GM23248 (cell line): ENCODE measurements around the gene MAPK8IP2. TPM values are rescaled to one million over a fixed set of nuclear protein-coding genes. Genes with fewer than 3 reads are reported as not detected.

Source experiments
- DNase-seq: peaks from one replicate; pipeline ENCODE4 v3.0.0-alpha.2; 2015
- H2AFZ ChIP-seq: fragments of 200-600 bp; sonication (generic); 2 replicates; pipeline ENCODE4 v1.6.1; 2016; ENCODE audit warnings: antibody characterized with exemption
- H3F3A ChIP-seq: fragments of 200-600 bp; sonication (generic); 2 replicates; pipeline ENCODE4 v1.6.1; 2016; ENCODE audit warnings: mild to moderate bottlenecking, antibody characterized with exemption, mixed run types; ENCODE audit not compliant: insufficient read depth
- H3K27ac ChIP-seq: fragments of 200-600 bp; sonication (generic); 2 replicates; pipeline ENCODE4 v1.5.1; 2016; ENCODE audit warnings: mild to moderate bottlenecking
- H3K27me3 ChIP-seq: fragments of 200-600 bp; sonication (generic); replicated peaks from 2 replicates; pipeline ENCODE4 v1.6.1; 2016; ENCODE audit warnings: mild to moderate bottlenecking; ENCODE audit not compliant: insufficient read depth
- H3K36me3 ChIP-seq: fragments of 200-600 bp; sonication (generic); 2 replicates; pipeline ENCODE4 v1.6.1; 2016; ENCODE audit warnings: low read depth, mild to moderate bottlenecking
- H3K4me1 ChIP-seq: fragments of 200-600 bp; sonication (generic); 2 replicates; pipeline ENCODE4 v1.6.1; 2016; ENCODE audit warnings: mild to moderate bottlenecking; ENCODE audit not compliant: insufficient read depth
- H3K4me2 ChIP-seq: fragments of 200-600 bp; sonication (generic); one replicate; pipeline ENCODE4 v1.6.1; 2016; ENCODE audit warnings: mild to moderate bottlenecking; ENCODE audit not compliant: unreplicated experiment
- H3K4me3 ChIP-seq: fragments of 200-600 bp; sonication (generic); 2 replicates; pipeline ENCODE4 v1.5.1; 2016; ENCODE audit warnings: mild to moderate bottlenecking
- H3K79me2 ChIP-seq: fragments of 200-600 bp; sonication (generic); 2 replicates; pipeline ENCODE4 v1.6.1; 2016; ENCODE audit warnings: mild to moderate bottlenecking; ENCODE audit not compliant: insufficient read depth
- H3K9ac ChIP-seq: fragments of 200-600 bp; sonication (generic); 2 replicates; pipeline ENCODE4 v1.6.1; 2016; ENCODE audit warnings: mild to moderate bottlenecking
- H3K9me2 ChIP-seq: fragments of 200-600 bp; sonication (generic); 2 replicates; pipeline ENCODE4 v1.6.1; 2016; ENCODE audit warnings: mixed run types, mild to moderate bottlenecking, moderate library complexity; ENCODE audit not compliant: insufficient read depth
- H3K9me3 ChIP-seq: fragments of 200-600 bp; sonication (generic); one replicate; pipeline ENCODE4 v1.6.1; 2017; ENCODE audit warnings: low read depth
- H4K20me1 ChIP-seq: fragments of 200-600 bp; sonication (generic); 2 replicates; pipeline ENCODE4 v1.6.0; 2016; ENCODE audit not compliant: insufficient read depth
- EZH2 ChIP-seq: fragments of 200-600 bp; sonication (generic); IDR thresholded peaks from 2 replicates; pipeline ENCODE4 v1.6.1; 2018; ENCODE audit warnings: antibody characterized with exemption, mild to moderate bottlenecking; ENCODE audit not compliant: insufficient read depth, poor library complexity, severe bottlenecking
- EZH2phosphoT487 ChIP-seq: fragments of 200-600 bp; sonication (generic); IDR thresholded peaks from 2 replicates; pipeline ENCODE4 v1.6.1; 2018; ENCODE audit warnings: antibody characterized with exemption, moderate library complexity, mild to moderate bottlenecking, low read depth; ENCODE audit not compliant: insufficient read depth
- WGBS, 2 experiments: methylation state at CpG; one replicate each; pipeline ENCODE4 v1.1.6; 2015 to 2017; ENCODE audit warnings: low lambda C conversion rate in 2 of 2, low coverage in 1 of 2; ENCODE audit errors: missing lambda C conversion rate in 2 of 2; 5-methylcytosine and 5-hydroxymethylcytosine counted together
- in situ Hi-C: fragments of 300-500 bp; cut with MboI; formaldehyde crosslinking; loops from 2 replicates; pipeline ENCODE4 v1.15.0; 2020
- polyA plus RNA-seq: library from polyadenylated mRNA; unstranded; fragments of >200 nt; fragmentation: Nextera tagmentation; extraction: Ambion mirVana; gene quantifications from 2 replicates; pipeline ENCODE4 v1.2.1, GENCODE V29; 2016
- total RNA-seq: library from RNA; depleted of rRNA; stranded (reverse); fragments of >200 nt; shearing (Covaris generic); gene quantifications from 2 replicates; pipeline ENCODE4 v1.2.3, GENCODE V29; 2014

Gene MAPK8IP2
- total and polyA plus RNA-seq, 2 experiments from 2014 or later: 0.06 TPM; not detected in 1

- Histone ChIP-seq H3K4me1 (no peaks in the 10 kb centered on the region), H3K9me3 (no peaks in the 10 kb centered on the region), H3K36me3 (no peaks in the 10 kb centered on the region), H3K27ac (no peak overlapping the region), H3K9me2 (no peaks in the 10 kb centered on the region), H3K4me3 (no peak overlapping the region), H2AFZ (no peak overlapping the region), H3K9ac (no peak overlapping the region), H3K4me2 (no peak overlapping the region), H3F3A (no peaks in the 10 kb centered on the region), H4K20me1 (no peaks in the 10 kb centered on the region), H3K27me3 (no peaks in the 10 kb centered on the region), H3K79me2 (no peaks in the 10 kb centered on the region)
- no peak for TF ChIP-seq EZH2phosphoT487
- no peak for TF ChIP-seq EZH2
- no peak for DNase-seq
- in situ Hi-C loops: no loop called here
- 67 to 79% methylated on average over 11 to 34 of the region's 34 CpGs for WGBS, 2 experiments
Observed at GRCh38 chr22:50561401-50562358, 38.9 kb upstream of the MAPK8IP2 start.

- H3K9me3 ChIP-seq: no peaks in the 10 kb centered on the region
- peak within 1 kb of the TSS; percentile 95 for H2AFZ ChIP-seq
- no peaks in the 10 kb centered on the region for H3F3A ChIP-seq
- WGBS, 2 experiments: 5 to 7% methylated on average over 20 to 46 of the region's 61 CpGs
- no peaks in the 10 kb centered on the region for H3K36me3 ChIP-seq
- peak within 1 kb of the TSS; percentile 80 for H3K4me3 ChIP-seq
- H3K4me2 ChIP-seq: peak within 1 kb of the TSS; percentile 90
- no peaks in the 10 kb centered on the region for H3K27me3 ChIP-seq
- no peaks in the 10 kb centered on the region for H4K20me1 ChIP-seq
- H3K27ac ChIP-seq: no peak within 1 kb of the TSS
- H3K9me2 ChIP-seq: no peaks in the 10 kb centered on the region
- no peaks in the 10 kb centered on the region for H3K79me2 ChIP-seq
- DNase-seq: peak; percentile 98
- peak within 1 kb of the TSS; percentile 54 for H3K9ac ChIP-seq
- no peak for TF ChIP-seq EZH2phosphoT487
- TF ChIP-seq EZH2: no peak
- in situ Hi-C loops: no loop called here
- no peaks in the 10 kb centered on the region for H3K4me1 ChIP-seq
Observed at GRCh38 chr22:50562523-50563412, 37.8 kb upstream of the MAPK8IP2 start, which contains the start of gene SYCE3. Gene SYCE3, minus strand, starts transcription at chr22:50562919. Its CDS starts 6,514 bp downstream, at chr22:50556405.

GRCh38 chr22:50563413-50564160, 37.0 kb upstream of the MAPK8IP2 start:
- Histone ChIP-seq H3K9ac (peak overlapping the region; percentile 54), H3K9me3 (no peaks in the 10 kb centered on the region), H3K79me2 (no peaks in the 10 kb centered on the region), H3F3A (no peaks in the 10 kb centered on the region), H3K9me2 (no peaks in the 10 kb centered on the region), H3K4me3 (peak overlapping the region; percentile 80), H3K4me1 (no peaks in the 10 kb centered on the region), H3K36me3 (no peaks in the 10 kb centered on the region), H3K4me2 (peak overlapping the region; percentile 90), H4K20me1 (no peaks in the 10 kb centered on the region), H3K27ac (no peak overlapping the region), H3K27me3 (no peaks in the 10 kb centered on the region), H2AFZ (peak overlapping the region; percentile 95)
- no peak for TF ChIP-seq EZH2
- no peak for TF ChIP-seq EZH2phosphoT487
- WGBS, 2 experiments: 17 to 25% methylated on average over 17 of the region's 17 CpGs
- peak; percentile 17 for DNase-seq
- in situ Hi-C loops: no loop called here

- Histone ChIP-seq H3K9me3 (no peaks in the 10 kb centered on the region), H3F3A (no peaks in the 10 kb centered on the region), H3K79me2 (no peaks in the 10 kb centered on the region), H3K9ac (no peak overlapping the region), H3K9me2 (no peaks in the 10 kb centered on the region), H3K27me3 (no peaks in the 10 kb centered on the region), H3K27ac (no peak overlapping the region), H2AFZ (no peak overlapping the region), H3K4me1 (no peaks in the 10 kb centered on the region), H3K4me2 (no peak overlapping the region), H3K4me3 (no peak overlapping the region), H3K36me3 (no peaks in the 10 kb centered on the region), H4K20me1 (no peaks in the 10 kb centered on the region)
- TF ChIP-seq EZH2phosphoT487 (no peak), EZH2 (no peak)
- WGBS, 2 experiments: 88% methylated on average over 11 of the region's 11 CpGs
- in situ Hi-C loops: no loop called here
- DNase-seq: no peak
Observed at GRCh38 chr22:50564289-50564688, 36.3 kb upstream of the MAPK8IP2 start.
